Ectodermal cell (in vitro differentiated cells): ENCODE measurements around the gene SLC6A8.

Source experiments
- H3K27ac ChIP-seq: 2 replicates; pipeline ENCODE4 v1.7.0; 2013; ENCODE audit warnings: mild to moderate bottlenecking, low read depth, low read length; ENCODE audit not compliant: insufficient read depth, poor library complexity, severe bottlenecking
- H3K27me3 ChIP-seq: 2 replicates; pipeline ENCODE4 v1.7.0; 2013; ENCODE audit warnings: mild to moderate bottlenecking, low read length; ENCODE audit not compliant: insufficient read depth, control insufficient read depth, poor library complexity, severe bottlenecking
- H3K36me3 ChIP-seq: one replicate; pipeline ENCODE4 v1.7.0; 2013; ENCODE audit warnings: low read length; ENCODE audit not compliant: control insufficient read depth, insufficient read depth
- H3K4me1 ChIP-seq: one replicate; pipeline ENCODE4 v1.7.0; 2013; ENCODE audit warnings: low read length; ENCODE audit not compliant: control insufficient read depth, insufficient read depth
- H3K4me3 ChIP-seq: 2 replicates; pipeline ENCODE4 v1.7.0; 2013; ENCODE audit warnings: low read depth, low read length, control low read depth; ENCODE audit not compliant: insufficient read depth
- H3K9me3 ChIP-seq: 2 replicates; pipeline ENCODE4 v1.7.0; 2013; ENCODE audit warnings: mild to moderate bottlenecking, low read length, moderate library complexity; ENCODE audit not compliant: control insufficient read depth
- WGBS, 2 experiments: methylation state at CpG; one replicate each; pipeline ENCODE4 v1.1.7; 2013; ENCODE audit warnings: missing lambda C conversion rate in 2 of 2; 5-methylcytosine and 5-hydroxymethylcytosine counted together

The SLC6A8 gene

DNA sequence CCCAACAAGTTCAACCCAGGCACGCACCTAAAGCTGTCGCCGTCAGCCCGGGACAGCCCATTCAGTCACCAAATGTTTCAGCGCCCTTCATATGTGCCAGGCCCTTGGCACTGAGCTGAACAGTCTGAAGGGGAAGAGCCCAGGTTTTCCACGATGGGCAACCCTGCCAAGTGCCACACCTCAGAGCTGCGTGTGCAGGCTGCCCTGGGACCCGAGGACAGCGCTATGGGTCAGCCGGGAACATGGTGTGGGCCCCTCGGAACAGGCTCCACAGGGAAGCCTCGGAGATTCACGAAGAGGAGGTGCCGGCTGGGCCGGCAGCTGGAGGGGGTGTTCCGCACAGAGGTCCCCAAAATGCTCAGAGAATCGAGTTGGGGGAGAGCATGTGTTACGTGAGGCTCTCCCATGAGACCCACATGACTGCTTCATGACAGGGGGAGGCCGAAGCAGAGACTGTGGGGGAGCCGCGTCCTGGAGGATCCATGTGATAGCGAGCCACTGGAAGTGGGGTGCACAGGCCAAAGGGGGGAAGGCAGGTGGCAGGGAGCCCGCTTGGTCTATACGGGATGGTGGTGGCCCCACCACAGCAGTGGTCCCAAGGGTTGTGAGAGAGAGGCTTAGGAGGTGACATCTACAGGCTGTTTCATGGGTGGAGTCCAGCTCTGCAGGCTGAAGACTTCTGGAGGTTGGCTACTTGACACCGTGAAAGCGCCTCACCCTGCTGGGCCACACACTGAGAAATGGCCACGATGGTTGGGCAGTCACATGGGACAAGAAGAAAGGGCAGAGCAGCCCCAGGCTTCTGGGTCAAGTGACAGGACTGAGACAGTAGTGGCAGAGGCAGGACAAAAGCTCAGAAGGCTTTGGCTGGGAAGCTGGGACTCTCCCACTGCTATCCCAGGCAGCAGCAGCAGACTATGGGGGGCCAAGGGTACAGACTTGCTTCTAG, 22.3 kb downstream of the SLC6A8 start:
- WGBS, 2 experiments, result 90 to 91% methylated on average over 27 of the region's 27 CpGs
- H3K36me3 ChIP-seq, result no peaks in the 10 kb centered on the region
- H3K9me3 ChIP-seq, result no peaks in the 10 kb centered on the region
- no peak overlapping the region for H3K27ac ChIP-seq
- H3K27me3 ChIP-seq, result no peaks in the 10 kb centered on the region
- H3K4me3 ChIP-seq, result no peak overlapping the region
- H3K4me1 ChIP-seq, result no peaks in the 10 kb centered on the region

DNA sequence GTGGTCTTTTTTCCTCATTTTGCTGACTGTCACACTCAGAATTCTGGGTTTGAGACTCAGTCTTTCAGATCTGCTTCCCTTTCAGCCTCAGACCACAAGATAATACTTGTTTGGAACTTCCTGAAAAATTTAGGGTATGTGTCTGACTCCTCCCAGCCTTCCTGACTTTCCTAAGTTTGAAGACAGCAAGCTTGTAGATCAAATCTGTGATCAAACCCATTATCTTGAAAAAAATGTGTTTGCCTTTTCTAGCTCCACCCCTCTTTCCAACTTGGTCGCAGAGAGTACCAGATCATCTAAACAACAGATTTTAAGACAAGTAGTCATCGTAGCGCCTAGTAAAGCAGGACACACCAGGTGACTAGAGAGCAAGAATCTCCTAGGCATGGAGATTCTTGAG, 26.5 kb downstream of the SLC6A8 start:
- no peaks in the 10 kb centered on the region for H3K27me3 ChIP-seq
- no peak overlapping the region for H3K27ac ChIP-seq
- H3K4me3 ChIP-seq, result no peak overlapping the region
- no peaks in the 10 kb centered on the region for H3K4me1 ChIP-seq
- no peaks in the 10 kb centered on the region for H3K36me3 ChIP-seq
- H3K9me3 ChIP-seq, result no peaks in the 10 kb centered on the region
- WGBS, 2 experiments, result 96 to 97% methylated on average over 3 of the region's 3 CpGs

DNA sequence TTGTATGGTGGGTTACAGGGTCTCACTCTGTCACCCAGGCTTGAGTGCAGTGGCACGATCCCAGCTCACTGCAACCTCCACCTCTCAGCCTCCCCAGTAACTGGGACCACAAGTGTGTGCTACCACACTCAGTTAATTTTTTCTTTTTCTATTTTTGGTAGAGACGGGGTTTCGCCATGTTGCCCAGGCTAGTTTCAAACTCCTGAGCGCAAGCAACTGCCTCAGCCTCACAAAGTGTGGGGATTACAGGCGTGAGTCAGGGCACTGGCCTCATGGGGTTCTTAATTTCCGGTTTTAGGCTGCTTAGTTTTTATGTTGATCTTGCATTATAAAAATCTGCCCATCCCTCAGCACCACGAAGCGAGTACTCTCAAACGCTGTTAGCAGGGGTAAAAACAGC, 29.7 kb downstream of the SLC6A8 start:
- no peaks in the 10 kb centered on the region for H3K27me3 ChIP-seq
- H3K4me1 ChIP-seq, result peaks cover under 1% of the 10 kb centered on the region
- no peaks in the 10 kb centered on the region for H3K9me3 ChIP-seq
- no peak overlapping the region for H3K4me3 ChIP-seq
- no peaks in the 10 kb centered on the region for H3K36me3 ChIP-seq
- no peak overlapping the region for H3K27ac ChIP-seq
- WGBS, 2 experiments, result 95 to 97% methylated on average over 9 of the region's 9 CpGs

DNA sequence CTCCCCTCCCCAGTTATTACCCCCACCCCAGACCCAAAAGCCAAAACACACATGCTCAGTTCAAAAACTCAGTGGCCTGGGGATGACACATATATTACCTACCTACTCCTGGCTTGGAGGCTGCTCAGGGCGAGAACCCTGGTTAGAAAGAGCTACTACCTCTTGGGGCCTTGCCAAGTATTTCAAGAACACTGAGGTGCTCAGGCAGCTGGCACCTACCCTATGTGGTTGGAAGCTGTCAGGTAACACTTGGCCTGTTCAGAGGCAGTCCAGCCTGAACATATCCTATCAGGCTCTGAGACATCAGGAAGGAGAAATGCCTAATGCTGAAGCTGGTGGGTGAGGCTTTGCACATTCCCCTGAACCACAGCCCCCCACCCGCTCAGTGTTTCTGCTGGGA, 31.5 kb downstream of the SLC6A8 start:
- Histone ChIP-seq H3K4me1 (peaks cover 6% of the 10 kb centered on the region), H3K36me3 (no peaks in the 10 kb centered on the region), H3K27ac (no peak overlapping the region), H3K27me3 (no peaks in the 10 kb centered on the region), H3K4me3 (no peak overlapping the region), H3K9me3 (no peaks in the 10 kb centered on the region)
- WGBS, 2 experiments, result 96 to 97% methylated on average over 2 of the region's 2 CpGs

DNA sequence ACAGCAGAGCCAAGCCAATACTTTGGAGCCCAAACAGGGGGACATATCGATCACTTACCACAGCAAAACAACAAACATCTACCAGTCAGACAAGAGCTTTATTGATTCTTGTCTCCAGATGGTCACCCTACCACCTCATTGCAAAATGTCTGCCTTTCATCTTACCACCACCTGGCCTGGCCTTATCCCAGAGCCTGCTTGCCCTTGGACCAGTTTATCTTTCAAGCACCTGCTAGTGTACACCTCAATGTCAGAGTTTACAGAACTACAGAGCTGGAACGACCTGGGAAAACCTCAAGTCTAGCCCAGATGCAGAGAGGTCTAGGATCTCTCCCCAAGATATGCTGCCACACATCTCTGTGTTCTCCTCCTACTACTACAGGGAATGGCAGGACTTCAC, 32.0 kb downstream of the SLC6A8 start:
- Histone ChIP-seq H3K27ac (no peak overlapping the region), H3K27me3 (no peaks in the 10 kb centered on the region), H3K36me3 (no peaks in the 10 kb centered on the region), H3K4me1 (peaks cover 6% of the 10 kb centered on the region), H3K4me3 (no peak overlapping the region), H3K9me3 (no peaks in the 10 kb centered on the region)
- WGBS, 2 experiments, result 90 to 98% methylated on average over 2 of the region's 2 CpGs

DNA sequence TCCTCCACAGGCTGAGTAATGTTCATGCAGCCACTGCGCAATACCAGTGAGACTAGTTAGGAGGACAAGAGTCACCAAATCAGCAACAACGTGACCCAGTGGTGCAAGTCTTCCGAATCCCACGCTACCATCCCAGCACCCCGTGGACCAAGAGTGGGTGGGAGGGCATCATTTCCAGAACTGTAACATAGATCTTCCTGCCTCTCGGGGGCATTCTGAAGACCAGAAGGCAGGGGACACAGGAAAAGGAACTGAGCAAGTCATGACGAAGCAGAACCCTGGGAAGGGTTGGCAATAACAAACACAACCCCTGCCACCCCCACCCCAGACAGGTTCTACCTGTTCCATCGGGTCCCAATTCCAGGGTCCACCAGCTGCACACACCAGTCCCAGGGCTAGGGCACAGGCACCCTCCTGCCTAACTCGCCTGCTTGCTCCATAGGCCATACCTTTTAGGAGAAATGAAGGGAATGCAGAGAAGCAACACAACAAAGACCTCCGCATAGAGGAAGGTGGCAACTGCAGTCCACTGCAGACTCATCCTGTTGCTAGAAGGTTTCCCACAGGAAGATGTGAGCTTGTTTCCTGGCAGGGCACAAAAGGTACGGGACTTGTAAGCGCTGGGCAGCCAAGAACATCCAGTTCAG, 35.1 kb downstream of the SLC6A8 start:
- Histone ChIP-seq H3K27ac (no peak overlapping the region), H3K4me3 (peak overlapping the region; percentile 65), H3K4me1 (peaks cover 9% of the 10 kb centered on the region), H3K9me3 (no peaks in the 10 kb centered on the region), H3K27me3 (no peaks in the 10 kb centered on the region), H3K36me3 (no peaks in the 10 kb centered on the region)
- WGBS, 2 experiments, result 74 to 78% methylated on average over 12 of the region's 12 CpGs

DNA sequence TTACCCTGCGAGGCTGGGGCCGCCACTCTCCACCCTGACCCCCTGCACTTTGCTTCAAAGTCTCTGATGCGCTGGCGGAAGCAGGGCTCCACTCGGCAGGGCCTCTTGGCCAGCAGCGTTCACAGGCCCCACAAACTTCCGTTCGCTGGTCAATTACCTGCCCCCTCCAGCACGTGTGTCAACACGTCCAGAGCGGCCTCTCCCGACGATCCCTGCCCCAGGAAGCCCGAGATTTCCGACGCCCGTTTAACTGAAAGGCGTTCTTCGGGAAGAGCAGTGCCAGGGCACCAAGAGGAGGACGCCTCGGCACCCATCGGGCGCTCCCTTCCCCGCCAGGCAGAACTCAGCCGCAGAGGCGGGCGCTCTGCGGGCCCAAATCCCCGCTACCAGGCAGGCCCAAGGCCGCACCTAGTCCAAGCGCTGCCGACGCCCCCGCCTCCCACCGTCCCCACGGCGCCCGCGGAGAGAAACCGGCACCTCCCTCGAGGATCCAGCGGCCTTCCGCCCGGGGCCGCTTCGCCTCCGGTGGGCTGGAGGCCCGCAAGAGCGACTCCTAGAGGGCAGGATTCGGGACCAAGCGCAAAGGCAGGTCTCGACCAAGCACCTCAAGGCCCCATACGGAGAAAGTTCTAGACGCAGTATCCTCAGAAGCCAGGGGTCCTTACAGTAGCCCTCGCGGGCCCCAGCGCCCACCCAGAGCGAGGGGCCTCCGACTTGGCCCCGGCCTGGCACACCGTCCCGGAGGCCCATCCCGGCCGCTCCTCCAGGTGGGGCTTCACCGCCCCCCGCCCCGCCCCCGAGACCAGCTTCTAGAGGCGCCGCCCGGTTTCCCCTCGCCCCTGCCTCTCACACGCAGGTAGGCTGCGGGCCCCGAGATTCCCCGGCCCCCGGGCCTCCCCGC, 35.9 kb downstream of the SLC6A8 start:
- H3K27me3 ChIP-seq, result no peaks in the 10 kb centered on the region
- H3K36me3 ChIP-seq, result no peaks in the 10 kb centered on the region
- no peaks in the 10 kb centered on the region for H3K9me3 ChIP-seq
- H3K27ac ChIP-seq, result peak overlapping the region; percentile 26
- peaks cover 9% of the 10 kb centered on the region for H3K4me1 ChIP-seq
- WGBS, 2 experiments, result 0 to 1% methylated on average over 78 of the region's 78 CpGs
- peak overlapping the region; percentile 65 for H3K4me3 ChIP-seq

DNA sequence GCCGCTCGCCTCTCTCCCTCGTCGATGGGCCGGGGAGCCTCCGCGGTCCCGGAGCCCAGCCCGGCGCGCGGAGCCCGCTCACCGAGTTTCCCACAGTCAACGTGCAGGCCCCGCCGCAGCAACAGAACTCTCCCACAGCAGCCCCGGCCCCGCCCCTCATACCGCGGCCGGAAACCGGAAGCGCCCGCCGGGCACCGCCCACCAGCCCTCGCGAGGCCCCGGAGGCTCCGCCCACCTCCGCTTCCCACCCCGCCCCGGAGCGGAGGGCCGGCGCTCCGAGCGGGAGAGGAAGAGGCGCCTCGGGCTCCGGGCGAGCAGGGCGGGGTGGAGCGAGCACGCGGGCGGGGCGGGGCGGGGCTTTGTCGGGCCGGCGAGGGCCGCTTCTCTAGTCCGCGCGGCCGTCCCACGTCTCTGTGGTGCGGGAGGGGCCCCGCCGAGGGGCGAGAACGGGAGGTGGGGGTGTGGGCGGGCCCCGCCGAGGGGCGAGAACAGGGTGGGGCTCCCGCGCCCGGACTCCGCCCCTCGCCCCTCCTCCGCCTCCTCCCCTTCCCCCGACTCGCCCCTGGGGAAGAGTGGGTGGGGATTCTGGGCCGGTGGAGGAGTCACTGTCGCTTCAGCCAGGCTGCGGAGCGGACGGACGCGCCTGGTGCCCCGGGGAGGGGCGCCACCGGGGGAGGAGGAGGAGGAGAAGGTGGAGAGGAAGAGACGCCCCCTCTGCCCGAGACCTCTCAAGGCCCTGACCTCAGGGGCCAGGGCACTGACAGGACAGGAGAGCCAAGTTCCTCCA, 36.7 kb downstream of the SLC6A8 start, which contains the start of the genes ABCD1 and BCAP31:
TSS of gene ABCD1 (plus strand) at position 605 of the 787 bp plus-strand sequence. CDS start 411 bp downstream, outside the sequence.
TSS of gene BCAP31 (minus strand) at position 136 of the 787 bp plus-strand sequence. CDS start 1,143 bp downstream, outside the sequence.
- no peaks in the 10 kb centered on the region for H3K27me3 ChIP-seq
- WGBS, 2 experiments, result 0% methylated on average over 77 to 86 of the region's 88 CpGs
- peak within 1 kb of the TSS; percentile 26 for H3K27ac ChIP-seq
- no peaks in the 10 kb centered on the region for H3K9me3 ChIP-seq
- peak within 1 kb of the TSS; percentile 65 for H3K4me3 ChIP-seq
- peaks cover 9% of the 10 kb centered on the region for H3K4me1 ChIP-seq
- no peaks in the 10 kb centered on the region for H3K36me3 ChIP-seq

DNA sequence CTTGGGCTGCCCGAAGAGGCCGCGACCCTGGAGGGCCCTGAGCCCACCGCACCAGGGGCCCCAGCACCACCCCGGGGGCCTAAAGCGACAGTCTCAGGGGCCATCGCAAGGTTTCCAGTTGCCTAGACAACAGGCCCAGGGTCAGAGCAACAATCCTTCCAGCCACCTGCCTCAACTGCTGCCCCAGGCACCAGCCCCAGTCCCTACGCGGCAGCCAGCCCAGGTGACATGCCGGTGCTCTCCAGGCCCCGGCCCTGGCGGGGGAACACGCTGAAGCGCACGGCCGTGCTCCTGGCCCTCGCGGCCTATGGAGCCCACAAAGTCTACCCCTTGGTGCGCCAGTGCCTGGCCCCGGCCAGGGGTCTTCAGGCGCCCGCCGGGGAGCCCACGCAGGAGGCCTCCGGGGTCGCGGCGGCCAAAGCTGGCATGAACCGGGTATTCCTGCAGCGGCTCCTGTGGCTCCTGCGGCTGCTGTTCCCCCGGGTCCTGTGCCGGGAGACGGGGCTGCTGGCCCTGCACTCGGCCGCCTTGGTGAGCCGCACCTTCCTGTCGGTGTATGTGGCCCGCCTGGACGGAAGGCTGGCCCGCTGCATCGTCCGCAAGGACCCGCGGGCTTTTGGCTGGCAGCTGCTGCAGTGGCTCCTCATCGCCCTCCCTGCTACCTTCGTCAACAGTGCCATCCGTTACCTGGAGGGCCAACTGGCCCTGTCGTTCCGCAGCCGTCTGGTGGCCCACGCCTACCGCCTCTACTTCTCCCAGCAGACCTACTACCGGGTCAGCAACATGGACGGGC, 37.5 kb downstream of the SLC6A8 start:
- no peak overlapping the region for H3K27ac ChIP-seq
- whole genome bisulfite sequencing, 2 experiments, result 80 to 82% methylated on average over 55 of the region's 55 CpGs

More for the DNA sequence above, 37.5 kb downstream of the SLC6A8 start:
- Histone ChIP-seq H3K9me3 (no peaks in the 10 kb centered on the region), H3K4me1 (peaks cover 9% of the 10 kb centered on the region), H3K27me3 (no peaks in the 10 kb centered on the region), H3K36me3 (no peaks in the 10 kb centered on the region), H3K4me3 (peak overlapping the region; percentile 65)
